Mammary epithelial cell (primary cell): ENCODE measurements around the gene RMND1.

ENCODE experiments used
- EZH2 ChIP-seq: IDR thresholded peaks from 2 replicates; pipeline ENCODE4 v1.6.1; 2012; ENCODE audit warnings: low read length, inconsistent platforms, borderline replicate concordance
- TF ChIP-seq, protein P1 (sequence below), 2 donors: IDR thresholded peaks in 1 of 2; conservative IDR thresholded peaks in 1 of 2; 2 replicates each; pipeline ENCODE4 v1.5.1; 2011 to 2012; ENCODE audit warnings: inconsistent platforms in 2 of 2, low read length in 2 of 2, mild to moderate bottlenecking in 2 of 2, control low read depth in 1 of 2, low read depth in 1 of 2; ENCODE audit not compliant: insufficient read depth in 1 of 2; ENCODE audit errors: extremely low read depth in 1 of 2

GRCh38 chr6:151441390-151442166, 10.3 kb downstream of the RMND1 start:
- TF ChIP-seq, protein P1, sequence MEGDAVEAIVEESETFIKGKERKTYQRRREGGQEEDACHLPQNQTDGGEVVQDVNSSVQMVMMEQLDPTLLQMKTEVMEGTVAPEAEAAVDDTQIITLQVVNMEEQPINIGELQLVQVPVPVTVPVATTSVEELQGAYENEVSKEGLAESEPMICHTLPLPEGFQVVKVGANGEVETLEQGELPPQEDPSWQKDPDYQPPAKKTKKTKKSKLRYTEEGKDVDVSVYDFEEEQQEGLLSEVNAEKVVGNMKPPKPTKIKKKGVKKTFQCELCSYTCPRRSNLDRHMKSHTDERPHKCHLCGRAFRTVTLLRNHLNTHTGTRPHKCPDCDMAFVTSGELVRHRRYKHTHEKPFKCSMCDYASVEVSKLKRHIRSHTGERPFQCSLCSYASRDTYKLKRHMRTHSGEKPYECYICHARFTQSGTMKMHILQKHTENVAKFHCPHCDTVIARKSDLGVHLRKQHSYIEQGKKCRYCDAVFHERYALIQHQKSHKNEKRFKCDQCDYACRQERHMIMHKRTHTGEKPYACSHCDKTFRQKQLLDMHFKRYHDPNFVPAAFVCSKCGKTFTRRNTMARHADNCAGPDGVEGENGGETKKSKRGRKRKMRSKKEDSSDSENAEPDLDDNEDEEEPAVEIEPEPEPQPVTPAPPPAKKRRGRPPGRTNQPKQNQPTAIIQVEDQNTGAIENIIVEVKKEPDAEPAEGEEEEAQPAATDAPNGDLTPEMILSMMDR (conservative IDR thresholded peaks at IDR 0.05 in 1 of 2, IDR thresholded peaks at IDR 0.05 in 1 of 2; ENCODE audit: extremely low read depth in 1 of 2, insufficient read depth in 1 of 2, low read depth in 1 of 2, low read length in 2 of 2), result no peak
- no peak for TF ChIP-seq EZH2
